GM21526 (cell line): ENCODE data around the gene HDAC10.

ENCODE experiments used
- ATAC-seq: cut with Tn5 transposase; IDR thresholded peaks from one replicate; pipeline ENCODE4 v1.9.1; 2021; ENCODE audit warnings: moderate library complexity; ENCODE audit not compliant: unreplicated experiment, low FRiP score

Gene HDAC10

GRCh38 chr22:50244420-50245213 lies 6.4 kb downstream of the HDAC10 start, which contains the start of gene TUBGCP6:
Gene TUBGCP6 (minus strand): TSS chr22:50245023. CDS start chr22:50244459, 564 bp downstream.
- peak; percentile 55 for ATAC-seq

DNA sequence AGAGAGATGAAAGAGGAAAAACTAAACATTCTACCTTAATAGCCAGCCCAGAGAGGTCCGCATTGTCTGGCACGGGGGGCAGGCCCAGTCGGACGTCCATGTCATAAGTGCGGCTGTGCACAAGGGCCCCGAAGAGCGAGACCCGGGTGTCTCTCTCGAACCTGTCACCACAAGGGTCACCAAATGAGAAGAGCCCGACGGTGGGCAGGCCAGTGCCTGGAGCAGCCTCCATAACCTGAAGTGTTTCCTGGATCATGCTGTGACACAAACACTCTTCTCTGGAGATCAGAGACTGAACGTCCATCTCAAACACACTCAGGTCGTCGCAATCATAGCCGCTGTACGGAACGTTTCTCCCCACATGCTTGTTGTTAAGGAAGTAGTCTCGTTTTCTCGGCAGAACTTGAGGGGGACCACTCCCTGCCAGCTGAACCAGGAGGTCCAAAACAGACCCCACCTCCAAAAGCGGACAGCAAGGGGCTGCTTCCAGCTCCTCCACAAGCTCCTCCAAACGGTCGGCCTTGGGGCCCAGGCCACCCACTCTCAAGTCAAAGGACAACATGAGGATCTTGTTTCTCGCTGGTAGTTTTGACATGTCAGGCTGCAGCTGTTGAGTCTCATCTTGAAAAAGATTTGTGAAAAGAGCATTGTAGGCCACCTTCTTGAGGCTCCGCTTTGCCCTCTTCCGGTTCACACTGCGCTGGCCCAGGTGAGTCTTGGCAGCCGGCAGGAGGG lies 7.2 kb downstream of the HDAC10 start:
- ATAC-seq: peak; percentile 1

DNA sequence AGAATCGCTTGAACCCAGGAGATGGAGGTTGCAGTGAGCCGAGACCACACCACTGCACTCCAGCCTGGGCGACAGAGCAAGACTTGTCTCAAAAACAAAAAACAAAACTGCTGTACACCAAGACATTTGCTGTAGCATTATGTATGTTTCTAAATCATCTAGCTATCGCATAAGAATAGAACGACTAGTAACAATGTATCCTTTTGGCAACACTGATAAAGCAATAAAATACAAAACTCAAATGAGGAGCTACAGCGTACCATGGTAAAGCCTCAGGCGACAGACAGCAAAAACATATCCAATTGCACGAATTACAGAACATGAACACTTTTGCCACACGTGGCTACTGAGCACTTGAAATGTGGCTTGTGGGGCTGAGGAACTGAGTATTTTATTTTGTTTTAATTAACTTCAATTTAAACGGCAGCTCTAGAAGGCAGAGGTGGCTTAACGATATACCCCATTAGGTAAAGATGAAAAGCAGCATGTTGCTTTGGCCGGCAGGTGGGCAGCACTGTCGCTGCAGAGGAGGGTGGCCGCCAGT lies 8.6 kb downstream of the HDAC10 start:
- ATAC-seq: no peak

DNA sequence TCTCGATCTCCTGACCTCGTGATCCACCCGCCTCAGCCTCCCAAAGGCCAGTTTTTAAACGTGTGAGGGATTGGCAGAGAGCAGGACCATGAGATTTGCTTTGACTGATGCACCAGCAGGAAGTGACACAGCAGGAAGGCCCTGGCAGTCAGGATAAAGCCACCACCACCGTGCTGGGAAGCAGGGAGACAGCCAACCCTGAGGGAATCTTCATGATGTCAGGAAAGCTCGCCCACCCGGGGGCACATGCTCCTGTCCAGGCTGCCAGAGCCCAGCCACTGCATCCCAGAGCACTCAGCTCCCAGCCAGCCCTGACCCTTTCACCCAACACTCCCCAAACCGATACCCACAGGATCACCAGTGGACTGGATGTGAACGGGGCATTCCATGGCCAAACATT lies 12.3 kb downstream of the HDAC10 start:
- ATAC-seq: no peak

DNA sequence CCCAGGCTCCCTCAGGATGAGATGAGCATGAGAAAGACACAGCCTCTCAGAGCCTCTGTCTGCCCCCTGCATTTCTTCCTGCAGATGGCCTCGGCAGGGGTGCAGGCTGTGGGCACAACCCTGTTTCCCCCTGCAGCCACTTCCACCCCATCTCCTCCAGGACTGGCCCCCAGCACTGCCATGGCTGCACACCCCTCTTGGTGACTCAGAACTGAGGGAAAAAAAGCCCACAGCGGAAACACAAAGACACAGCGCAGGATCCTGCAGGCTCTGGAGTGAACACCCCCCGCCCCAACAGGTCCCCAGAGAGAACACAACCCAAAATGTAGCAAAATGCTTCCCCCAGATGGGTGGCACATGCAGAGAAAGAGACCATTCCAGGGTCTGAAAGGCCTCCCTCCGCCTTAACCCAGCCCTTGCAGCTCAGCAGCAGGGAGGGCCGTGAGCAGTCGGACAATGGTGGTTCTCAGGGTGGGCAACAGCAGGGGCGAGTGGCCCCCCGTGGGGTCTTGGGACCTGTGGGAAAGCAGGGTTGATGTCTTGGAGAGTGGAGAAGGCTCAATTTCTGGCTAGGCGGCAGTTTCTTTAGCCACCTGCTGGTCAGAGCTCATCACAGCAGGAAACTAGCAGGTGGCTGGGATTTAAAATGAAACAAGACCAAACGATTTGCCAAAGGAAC lies 14.2 kb downstream of the HDAC10 start:
- no peak for ATAC-seq

- no peak for ATAC-seq
Measured at GRCh38 chr22:50233223-50233622, 17.8 kb downstream of the HDAC10 start.

- no peak for ATAC-seq
Measured at GRCh38 chr22:50232481-50233151, 18.4 kb downstream of the HDAC10 start.

DNA sequence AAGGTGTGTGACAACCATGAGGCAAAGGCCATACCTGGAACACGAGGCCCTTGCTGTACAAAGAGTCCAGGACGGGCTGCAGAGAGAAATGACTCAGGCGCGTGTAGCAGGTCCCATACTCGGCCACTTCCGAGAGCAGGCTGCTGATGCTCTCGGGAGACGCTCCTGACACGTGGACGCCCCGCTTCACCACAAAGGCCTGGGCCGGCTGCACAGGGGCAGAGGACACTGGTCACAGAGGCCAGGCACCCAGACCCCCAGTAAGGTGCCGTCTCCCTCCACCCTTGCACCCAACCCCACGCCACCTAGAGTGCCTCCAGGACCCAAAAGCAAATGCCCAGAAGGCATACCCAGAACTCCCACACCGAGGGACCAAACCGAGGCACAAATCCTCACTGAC lies 21.7 kb downstream of the HDAC10 start:
- ATAC-seq: no peak

DNA sequence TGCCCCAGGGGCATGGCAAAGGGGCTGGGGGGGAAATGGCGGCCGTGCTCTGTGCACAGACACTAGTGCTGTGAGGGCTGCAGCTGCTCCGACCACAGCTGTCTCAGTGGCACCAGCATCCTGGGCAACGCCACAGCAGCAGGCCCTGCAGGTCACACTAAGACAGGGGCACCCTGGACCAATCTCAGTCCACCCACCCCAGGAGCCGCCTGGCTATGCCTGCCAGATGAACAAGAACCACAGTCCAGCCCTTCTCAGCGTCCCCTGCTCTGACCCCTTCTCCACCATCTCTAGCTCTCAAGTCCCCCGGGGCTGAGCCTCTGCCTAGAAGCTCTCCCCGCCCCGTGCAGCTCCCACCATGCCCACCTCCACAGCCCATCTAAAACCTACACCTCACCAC lies 22.7 kb downstream of the HDAC10 start:
- ATAC-seq: no peak

GRCh38 chr22:50227579-50228215 lies 23.4 kb downstream of the HDAC10 start:
- ATAC-seq: no peak

GRCh38 chr22:50226875-50227165 lies 24.2 kb downstream of the HDAC10 start:
- ATAC-seq: no peak

DNA sequence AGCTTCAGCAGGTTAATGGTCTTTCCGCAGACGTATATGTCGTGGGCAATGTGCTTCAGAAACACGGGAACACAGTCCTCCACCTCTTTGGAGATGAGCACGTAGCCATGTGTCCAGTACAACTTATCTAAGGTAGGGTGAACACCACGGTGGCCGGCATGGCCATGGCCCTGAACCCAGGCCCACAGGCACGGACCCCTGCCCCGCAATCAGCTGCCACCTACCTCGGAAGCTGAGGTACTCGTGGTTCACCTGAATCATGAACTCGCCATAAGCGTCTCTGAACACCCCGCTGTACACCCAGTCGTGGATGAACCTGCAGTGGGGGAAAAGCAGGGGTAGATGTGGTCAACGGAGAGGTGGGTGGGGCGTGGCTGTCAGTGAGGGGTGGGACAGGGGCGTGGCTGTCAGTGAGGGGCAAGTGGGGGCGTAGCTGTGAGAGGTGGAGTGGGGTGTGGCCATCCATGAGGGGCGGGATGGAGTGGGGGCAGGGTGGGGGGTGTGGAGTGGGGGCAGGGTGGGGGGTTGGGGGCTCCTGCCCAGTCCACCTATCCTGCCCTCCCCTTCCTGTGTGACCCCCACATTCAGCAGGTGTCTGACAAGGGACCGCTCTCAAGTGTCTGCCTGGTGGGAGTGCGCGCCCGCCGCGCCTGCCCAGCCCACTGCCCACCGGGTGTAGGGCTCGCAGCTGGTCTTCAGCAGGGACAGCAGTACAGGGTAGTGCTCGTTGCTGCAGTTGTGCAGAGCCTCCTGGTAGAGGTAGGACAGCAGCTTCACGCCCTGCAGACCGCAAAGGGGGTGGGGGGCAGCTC lies 24.8 kb downstream of the HDAC10 start:
- no peak for ATAC-seq

DNA sequence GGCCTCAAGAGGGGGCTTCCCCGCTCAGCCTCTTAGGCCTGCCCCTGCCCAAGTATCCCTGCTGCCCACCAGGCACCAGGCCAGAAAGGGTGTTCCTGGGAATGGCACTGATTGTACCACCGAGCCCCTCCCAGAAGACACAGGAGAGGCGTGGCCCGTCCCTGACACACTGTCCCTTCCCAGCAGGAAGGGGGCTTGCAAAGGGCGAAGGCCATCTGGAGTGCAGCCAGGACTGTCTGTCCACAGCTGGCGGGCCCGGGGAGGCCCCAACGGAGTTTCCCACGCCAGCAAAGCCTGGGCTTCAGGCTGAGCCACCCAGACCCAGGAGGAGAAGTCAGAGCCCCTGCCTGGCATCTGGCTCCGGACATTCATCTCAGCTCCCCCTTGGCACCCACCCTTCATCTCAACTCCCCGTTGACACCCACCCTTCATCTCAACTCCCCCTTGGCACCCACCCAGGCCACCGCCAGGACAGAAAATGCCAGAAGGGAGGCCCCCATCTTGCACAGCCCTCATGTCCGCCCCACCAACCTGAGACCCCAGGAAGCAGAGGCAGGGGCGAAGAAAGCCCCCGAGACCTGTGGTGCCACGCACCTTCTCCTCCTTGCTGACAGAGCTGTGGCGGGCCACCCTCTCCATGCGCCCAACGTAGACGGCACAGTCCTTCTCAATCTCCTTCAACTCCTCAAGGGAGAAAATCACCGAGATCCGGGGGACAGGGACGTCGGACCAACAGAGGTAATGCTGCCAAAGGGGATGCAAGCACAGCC lies 25.7 kb downstream of the HDAC10 start:
- no peak for ATAC-seq

DNA sequence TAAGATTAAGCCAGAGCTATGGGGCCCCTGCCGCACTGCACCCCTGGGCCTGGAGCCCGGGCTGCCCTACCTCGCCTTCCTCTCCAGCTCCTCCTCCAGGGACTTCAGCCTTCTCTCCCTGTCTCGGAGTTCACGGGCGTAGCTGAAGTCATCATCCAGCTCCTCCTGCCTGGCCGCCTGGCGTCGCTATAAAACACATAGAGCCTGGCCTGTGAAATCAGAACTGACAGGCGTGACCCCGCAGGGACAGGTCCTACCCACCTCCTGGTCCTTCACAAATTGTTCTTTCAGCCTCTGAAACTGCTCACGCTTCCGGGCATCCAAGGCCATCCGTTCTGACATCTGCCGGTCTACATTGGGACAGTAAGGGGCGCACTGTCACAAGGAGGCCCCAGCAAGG lies 27.0 kb downstream of the HDAC10 start:
- ATAC-seq: no peak

- ATAC-seq: no peak
Measured at GRCh38 chr22:50222508-50222907, 28.6 kb downstream of the HDAC10 start.

GRCh38 chr22:50221410-50222300 lies 29.4 kb downstream of the HDAC10 start:
- no peak for ATAC-seq

DNA sequence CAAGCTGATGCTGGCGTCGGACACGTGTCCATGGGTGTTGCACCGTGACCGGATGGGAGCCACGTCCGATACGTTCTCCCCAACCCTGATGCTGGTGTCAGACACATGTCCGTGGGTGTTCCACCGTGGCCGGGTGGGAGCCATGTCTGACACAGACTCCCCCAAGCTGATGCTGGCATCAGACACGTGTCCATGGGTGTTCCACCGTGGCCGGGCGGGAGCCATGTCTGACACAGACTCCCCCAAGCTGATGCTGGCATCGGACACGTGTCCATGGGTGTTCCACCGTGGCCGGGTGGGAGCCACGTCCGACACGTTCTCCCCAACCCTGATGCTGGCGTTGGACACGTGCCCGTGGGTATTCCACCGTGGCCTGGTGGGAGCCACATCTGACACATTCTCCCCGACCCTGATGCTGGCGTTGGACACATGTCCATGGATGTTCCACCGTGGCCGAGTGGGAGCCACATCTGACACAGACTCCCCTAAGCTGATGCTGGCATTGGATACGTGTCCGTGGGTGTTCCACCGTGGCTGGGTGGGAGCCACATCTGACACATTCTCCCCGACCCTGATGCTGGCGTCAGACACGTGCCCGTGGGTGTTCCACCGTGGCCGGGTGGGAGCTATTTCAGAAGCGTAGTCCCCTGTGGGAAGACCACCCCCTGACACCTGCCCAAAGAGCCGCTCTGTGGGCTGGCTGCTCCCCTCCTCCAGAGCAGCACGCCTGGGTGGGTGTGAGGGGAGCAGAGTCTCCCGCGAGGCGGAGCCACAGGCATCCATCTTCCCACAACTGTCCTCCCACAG lies 30.3 kb downstream of the HDAC10 start:
- ATAC-seq: no peak
